H54 (cell line): Measurements from ENCODE around the gene VCP.

Experiments used
- DNase-seq: peaks from one replicate; pipeline ENCODE4 v3.0.0; 2011; ENCODE audit warnings: low spot score, mixed read lengths; ENCODE audit not compliant: insufficient read length
- FAIRE-seq: peaks from 3 replicates; lab custom pipeline; 2011; peaks lifted over from hg19 to GRCh38; lab: Jason Lieb, UNC
- POLR2A ChIP-seq: IDR thresholded peaks from 2 replicates; pipeline ENCODE4 v1.6.1; 2011; ENCODE audit warnings: low read depth, mild to moderate bottlenecking, low read length

The VCP gene

GRCh38 chr9:35085078-35085477 lies 12.7 kb upstream of the VCP start:
- FAIRE-seq, result no peak
- no peak for TF ChIP-seq POLR2A
- DNase-seq, result no peak

- FAIRE-seq (peak; percentile 33), DNase-seq (peak; percentile 67)
- peak; percentile 17; the same call in 1 of the 2 replicates for TF ChIP-seq POLR2A
These were observed 7.3 kb upstream of the VCP start, which contains the start of gene FANCG for GRCh38 chr9:35079426-35080341. TSS of gene FANCG (minus strand) at chr9:35079942. CDS start at chr9:35079524, 418 bp downstream.

GRCh38 chr9:35079041-35079425 lies 6.6 kb upstream of the VCP start:
- no peak for TF ChIP-seq POLR2A
- DNase-seq, result no peak
- no peak for FAIRE-seq

DNA sequence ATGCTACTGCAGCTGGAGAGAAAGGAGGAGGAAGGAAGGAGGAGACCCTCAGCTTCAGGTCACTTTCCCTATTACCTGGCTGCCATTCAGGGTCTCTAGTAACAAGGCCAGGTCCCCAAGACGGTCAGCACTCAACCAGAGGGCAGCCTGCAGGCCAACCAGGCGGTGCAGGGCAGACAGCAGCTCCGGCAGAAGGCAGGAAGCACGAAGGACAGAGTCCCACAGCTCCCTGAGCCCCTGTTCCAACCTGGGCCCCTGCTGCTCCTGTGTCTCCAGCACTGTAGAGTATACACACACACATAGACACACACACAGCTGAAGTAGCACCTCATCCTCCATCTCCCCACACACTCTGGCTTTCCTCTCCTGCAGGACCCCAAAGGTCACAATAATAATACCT lies 5.6 kb upstream of the VCP start:
- DNase-seq (no peak), FAIRE-seq (no peak)
- no peak for TF ChIP-seq POLR2A

GRCh38 chr9:35076848-35077247 lies 4.4 kb upstream of the VCP start:
- no peak for FAIRE-seq
- no peak for TF ChIP-seq POLR2A

GRCh38 chr9:35075358-35075757 lies 2.9 kb upstream of the VCP start:
- TF ChIP-seq POLR2A, result no peak
- DNase-seq, result no peak
- FAIRE-seq, result no peak

More at GRCh38 chr9:35076848-35077247, 4.4 kb upstream of the VCP start:
- no peak for DNase-seq

DNA sequence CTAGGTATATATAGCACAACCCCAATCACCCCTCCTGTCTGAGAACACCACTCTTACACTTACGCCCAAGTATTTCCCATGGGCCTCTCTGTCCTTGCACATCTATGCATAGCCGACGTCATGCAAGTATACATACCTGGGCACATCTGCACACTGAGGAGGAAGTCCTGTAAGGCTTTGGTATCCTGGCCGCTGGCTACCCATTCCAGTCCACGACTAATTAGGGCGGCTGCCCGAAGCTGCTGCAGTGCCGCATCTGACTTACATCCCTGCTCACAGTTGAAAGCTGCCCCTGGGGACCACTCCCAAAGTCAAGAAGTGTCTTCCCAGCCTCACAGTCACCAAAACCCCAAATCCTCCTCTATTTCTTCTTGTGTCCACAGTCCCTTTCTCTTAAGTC lies 2.4 kb upstream of the VCP start:
- FAIRE-seq, result no peak
- no peak for DNase-seq
- no peak for TF ChIP-seq POLR2A

DNA sequence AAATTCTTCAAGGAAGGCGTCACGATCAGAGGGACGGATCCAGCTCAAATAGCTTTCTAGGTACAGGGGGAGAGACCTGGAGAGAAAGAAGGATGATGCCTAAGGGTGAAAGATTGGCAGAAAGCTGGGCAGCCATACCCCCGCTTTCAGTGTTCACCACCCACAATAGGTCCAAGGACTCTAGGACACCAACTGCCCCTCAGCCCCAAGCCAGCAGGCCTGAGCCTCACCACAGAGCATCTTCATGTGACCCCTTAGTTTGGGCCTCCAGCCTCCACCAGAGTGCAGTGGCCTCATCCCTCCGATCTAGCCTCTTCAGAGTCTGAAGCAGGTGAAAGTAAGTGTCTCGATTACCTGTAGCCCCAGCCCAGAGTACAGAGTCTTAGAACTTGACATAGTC lies 1.7 kb upstream of the VCP start:
- FAIRE-seq, result no peak

DNA sequence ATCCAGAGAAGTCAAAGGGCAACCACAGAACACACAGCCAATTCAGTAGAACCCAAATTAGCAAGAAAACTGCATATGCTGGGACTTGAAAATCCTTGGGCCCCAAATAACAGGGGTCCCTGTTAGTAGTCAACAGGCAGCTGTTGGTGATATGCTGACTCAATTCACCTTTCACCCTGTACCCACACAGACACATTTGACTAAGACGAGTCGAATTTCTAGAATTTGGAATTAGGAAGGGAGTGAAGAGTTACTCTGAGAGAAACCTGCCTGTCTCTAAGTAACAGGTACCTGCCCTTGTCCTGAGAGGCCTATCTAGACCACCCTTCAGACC lies 821 bp upstream of the VCP start:
- no peak for DNase-seq
- TF ChIP-seq POLR2A, result no peak
- no peak for FAIRE-seq

More for the DNA sequence above, 1.7 kb upstream of the VCP start:
- no peak for TF ChIP-seq POLR2A
- DNase-seq, result no peak

GRCh38 chr9:35071814-35072460 lies 488 bp downstream of the VCP start:
- no peak for FAIRE-seq
- peak; percentile 42 for DNase-seq
- TF ChIP-seq POLR2A, result no peak

DNA sequence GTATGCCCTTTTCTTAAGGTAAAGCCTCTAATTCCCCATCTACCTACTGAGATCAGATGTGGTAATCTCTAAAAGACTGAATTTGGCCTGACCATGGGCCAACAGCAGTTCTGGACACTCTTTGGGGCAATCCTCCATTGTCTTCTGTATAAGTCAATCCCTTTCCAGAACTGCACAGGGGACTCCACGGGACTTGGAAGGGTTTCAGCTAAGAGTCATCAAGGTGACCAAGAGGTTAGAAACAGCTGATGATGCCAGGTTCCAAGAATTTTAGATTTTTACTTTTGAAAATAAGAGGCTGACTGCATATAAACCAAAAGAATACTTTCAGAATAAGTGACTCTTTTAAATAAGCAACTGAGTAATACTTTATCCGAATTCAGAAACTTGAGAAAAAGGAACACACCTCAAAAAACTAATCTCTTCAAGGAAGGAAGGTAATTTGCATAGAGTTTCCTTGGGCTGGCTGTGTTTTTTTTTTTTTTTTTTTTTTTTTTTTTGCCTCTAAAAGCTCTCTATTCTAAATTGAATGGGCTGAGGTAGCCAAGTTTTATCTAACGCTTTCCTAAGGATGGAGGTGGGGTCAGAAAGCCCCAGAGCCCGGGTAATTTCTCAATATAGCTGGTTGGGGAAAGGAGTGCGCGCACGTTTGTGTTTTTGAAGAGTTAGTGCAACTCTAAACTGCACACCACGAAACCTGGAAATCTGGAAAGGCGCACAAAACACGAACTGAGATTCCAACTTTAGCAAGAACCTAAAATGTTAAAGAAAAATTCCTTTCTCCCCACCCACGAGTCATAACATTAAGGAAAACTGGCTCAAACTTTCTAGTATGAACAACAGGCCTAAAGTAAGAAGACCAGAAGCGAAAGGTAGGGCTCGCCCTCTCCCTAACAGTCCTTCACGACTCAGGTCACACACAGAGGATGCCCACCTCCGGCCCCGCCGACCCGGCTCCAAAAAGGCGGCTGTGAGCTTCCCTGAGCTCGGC lies 1.3 kb downstream of the VCP start:
- DNase-seq, result peak; percentile 15
- FAIRE-seq, result no peak

GRCh38 chr9:35069020-35069419 lies 3.4 kb downstream of the VCP start:
- no peak for FAIRE-seq
- no peak for DNase-seq
- no peak for TF ChIP-seq POLR2A

More for the DNA sequence above, 1.3 kb downstream of the VCP start:
- no peak for TF ChIP-seq POLR2A

DNA sequence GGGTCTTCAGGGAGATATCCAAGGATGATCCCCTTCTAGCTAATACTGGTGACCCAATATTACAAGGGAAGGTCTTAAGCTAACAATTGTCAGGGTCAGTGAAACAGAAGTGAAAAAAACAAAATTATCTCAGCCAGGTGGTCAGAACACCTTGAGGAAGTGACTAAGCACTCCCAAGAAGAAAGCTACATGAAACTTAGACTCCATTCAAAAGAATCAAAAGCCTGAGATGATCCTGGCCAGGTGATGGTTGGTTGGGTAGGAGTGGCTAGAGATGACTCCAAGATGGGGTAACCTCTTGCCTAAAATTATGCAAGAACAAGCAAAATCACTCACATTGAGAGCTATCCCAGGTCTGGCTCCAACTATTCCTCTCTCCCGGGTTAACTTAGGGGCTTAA lies 5.4 kb downstream of the VCP start:
- DNase-seq (no peak), FAIRE-seq (no peak)

More for the DNA sequence above, 5.4 kb downstream of the VCP start:
- TF ChIP-seq POLR2A, result no peak
